ENCODE results near the gene KRT80.

KRT80 gene

DNA sequence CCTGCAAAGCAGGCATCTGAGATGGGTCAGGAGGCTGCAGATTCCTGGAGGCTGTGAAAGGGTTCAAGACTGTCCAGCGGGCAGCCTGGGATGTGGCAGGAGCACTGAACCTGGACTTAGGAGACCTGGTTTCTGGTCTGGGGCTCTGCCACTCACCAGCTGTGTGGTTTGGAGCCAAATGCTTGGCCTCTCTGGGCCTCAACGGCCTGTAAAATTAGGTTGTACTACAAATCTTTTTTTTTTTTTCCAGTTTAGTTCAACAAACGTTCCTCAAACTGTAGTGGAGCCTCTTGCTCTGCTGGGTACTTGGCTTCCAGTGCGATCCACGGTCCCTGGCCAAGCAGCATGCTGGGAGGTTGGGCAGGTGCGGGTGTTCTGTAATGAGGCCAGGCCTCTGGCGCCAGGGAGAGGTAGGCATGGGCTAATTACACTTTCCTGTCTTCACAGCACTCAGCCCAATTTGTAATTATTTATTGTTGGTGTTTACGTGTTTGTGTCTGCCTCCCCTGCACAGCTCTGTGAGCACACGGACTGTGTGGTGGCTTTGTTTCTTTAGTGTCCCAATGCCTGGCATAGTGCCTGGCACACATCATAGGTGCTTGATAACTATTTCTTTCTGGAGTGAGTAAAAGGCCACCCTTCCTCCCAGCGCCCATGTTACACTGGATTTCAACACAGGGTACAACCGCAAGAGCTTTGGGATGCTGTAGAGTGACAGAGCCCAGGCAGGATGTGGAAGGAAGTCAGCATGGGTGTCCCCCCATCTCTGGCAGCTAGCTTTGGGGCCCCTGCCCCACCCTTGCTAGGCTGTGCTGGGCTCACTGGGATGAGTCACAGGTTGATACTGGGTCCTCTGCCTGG lies 5.8 kb upstream of the KRT80 start:
- DNase-seq, result peak; percentile 73 to 86

GRCh38 chr12:52195065-52195730 lies 3.4 kb upstream of the KRT80 start:
- peak; percentile 32 to 55 for DNase-seq

DNA sequence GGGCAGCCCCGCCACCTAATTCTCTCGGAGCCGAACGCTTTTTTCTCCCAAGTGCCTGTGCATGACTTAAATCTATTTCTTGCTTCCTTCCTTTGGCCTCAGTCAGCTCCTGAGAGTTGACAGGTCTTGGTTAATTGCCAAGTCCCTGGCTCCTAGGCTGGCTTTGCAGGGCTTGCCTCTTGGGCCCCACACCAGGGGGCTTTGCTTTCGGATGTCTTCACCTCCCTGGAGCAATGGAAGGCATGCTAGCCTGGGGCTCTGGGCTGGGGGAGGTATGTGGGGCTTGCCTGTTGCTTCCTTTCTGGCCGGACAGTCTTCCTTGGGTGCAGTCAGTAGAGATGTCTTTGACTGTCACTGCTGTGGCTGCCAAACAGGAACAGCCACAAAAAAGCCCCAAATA lies 2.2 kb upstream of the KRT80 start:
- no peak for DNase-seq

DNA sequence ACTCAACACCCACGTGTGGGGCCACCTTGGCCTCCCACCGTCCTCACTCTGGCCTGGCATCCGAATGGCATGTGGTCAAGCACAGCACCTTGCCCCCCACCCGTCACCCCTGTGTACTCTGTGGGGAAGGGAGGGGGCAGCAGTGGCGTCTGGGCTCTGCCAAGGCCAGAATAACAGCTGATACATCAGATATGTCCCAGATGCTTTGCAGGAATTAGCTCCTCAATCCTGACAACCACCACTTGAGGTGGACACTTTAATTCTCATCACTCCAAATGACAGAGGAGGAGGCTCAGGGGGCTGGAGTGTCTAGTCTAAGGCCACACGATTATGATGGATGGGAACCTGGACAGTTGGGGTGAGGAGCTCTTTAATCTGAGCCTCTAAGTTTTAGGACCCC lies 1.7 kb upstream of the KRT80 start:
- no peak for DNase-seq

- DNase-seq, result no peak
Observed at GRCh38 chr12:52190860-52191729, 719 bp downstream of the KRT80 start.

GRCh38 chr12:52189376-52190174 lies 2.2 kb downstream of the KRT80 start:
- peak; percentile 48 to 50 for DNase-seq

GRCh38 chr12:52188658-52189057 lies 3.2 kb downstream of the KRT80 start:
- DNase-seq, result no peak

GRCh38 chr12:52187640-52188039 lies 4.2 kb downstream of the KRT80 start:
- no peak for DNase-seq

- no peak for DNase-seq
Observed at GRCh38 chr12:52187206-52187605, 4.6 kb downstream of the KRT80 start.

DNA sequence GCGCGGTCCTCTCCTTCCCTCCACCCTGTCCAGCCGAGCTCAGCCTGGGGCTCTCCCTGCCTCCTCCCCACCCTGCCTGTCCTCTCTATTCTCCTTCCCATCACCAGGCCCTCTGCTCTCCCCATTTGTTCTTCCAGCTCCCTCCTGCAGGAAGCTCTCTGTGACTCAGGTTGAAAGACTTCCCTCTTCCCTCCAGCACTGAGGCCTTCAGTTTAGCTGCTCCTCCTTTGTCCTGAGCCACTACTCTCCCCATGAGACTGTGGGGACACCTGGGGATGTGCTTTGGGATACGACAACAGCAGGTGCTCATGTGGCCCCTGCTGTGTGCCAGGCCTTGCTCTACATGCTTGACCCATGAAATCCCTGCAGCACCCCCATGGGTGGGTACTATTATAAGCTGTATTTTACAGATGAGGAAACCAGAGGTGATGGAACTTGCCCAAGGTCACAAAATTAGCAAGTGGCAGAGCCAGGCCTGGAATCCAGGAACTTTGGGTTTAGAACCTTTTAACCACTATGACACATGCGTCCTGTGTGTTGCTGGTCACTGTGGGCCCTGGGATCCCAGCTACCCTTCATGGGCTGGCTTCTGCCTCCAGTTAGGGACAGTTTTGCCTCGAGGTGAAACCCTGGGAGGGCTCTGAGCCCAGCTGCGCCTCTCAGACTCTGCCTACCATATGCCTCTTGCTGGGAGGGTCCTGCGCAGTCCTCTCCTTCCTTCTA lies 5.5 kb downstream of the KRT80 start:
- peak; percentile 6 to 34 for DNase-seq

DNA sequence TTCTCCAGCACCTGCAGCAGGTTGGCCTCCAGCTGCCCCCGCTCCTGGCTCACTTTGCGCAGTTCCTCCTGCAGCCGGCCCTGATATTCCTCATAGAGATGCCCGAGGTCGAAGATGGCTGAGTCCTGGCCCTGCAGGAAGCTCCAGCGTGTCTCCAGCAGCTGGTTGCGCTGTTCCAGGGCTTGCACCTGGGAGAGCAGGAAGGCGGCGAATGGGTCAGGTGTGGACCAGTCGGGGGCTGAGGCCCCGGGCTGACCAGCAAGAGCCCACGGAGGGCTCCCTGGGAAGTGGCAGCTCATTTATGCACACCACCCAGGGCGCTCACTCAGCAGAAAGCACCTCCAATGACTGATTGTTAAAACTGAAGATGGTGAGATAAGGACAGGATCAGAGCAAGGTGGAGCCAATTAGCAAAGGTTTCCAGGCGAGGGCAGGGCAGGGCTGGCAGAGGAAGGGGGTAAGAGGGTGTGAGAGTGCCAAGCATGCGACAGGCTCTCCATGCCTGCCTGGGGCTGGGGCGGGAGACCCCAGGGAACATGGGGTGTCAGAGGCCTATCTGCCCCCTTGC lies 6.3 kb downstream of the KRT80 start:
- DNase-seq, result no peak

DNA sequence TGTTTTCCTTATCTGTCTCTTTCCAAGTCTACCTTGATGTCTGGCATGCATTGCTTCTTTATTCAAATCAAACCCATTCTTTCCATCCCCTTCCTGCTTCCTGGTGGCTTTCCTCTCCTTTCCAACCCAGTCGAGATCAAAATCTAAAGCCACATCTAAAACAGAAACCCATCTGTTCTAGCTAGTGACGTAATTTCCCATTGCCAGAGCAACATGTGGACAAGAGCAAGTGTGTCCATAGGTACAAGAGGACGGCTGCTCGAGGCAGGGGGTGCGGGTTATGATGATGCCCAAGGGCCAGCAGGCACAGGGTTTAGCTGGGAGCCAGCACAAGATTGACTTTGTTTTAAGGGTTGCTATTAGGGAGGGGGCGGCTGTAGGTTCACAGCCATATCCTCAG lies 7.0 kb downstream of the KRT80 start:
- DNase-seq, result no peak

DNA sequence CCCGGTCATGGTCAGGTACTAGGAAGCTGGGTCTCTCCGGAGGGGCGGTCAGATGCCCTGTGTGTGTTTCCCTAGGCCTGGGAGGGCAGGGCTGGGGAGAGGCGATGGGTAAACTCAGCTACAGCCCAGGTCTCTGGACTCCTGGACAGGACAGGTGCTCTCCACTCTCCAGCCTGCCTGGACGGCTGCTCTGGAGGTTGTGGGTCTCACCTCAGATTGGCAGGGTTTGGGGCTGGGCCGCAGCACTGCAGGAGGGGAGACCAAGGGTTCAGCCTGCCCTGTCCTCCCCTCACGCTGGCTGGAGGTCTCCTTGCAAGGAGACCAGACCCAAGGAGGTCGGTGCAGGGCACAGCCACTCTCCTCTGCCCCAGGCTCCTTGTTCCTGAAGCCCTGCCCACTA lies 7.8 kb downstream of the KRT80 start:
- no peak for DNase-seq

DNA sequence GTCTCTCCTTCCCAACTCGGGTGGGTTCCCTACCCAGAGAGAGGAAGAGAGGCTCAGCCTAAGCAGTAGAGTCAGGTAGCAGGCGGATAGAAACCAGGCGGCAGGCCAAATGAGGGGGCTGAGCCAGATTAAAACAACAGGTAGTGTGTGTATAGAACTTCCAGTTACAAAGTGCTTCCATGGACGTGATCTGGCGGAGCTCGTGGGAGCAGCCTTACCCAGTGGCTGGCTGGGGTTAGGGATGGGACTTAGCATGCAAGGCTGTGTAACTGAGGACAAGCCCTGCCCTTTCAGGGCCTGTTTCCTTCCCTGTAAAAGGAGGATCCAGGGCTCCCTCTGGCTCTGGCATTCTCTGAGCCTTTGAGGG lies 8.3 kb downstream of the KRT80 start:
- no peak for DNase-seq

GRCh38 chr12:52182898-52183543 lies 8.8 kb downstream of the KRT80 start:
- no peak for DNase-seq

DNA sequence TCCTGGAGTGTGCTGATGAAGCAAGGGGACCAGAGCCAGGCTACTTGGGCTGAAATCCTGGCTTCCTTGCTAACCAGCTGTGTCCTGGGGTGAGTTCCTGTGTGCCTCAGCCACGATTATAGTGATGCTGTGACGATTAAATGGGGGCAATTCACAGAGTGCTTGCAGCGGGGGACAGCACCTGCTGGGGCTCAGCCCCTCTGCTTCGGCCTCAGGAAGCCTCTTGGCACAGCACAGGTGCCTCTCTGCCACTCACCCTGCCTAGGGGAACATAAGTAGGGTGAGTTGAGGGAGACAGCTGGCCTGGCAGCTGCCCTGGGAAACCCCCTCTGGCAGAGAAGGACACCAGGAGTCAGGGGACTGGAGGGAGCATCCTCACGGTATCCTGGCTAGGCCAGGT lies 9.4 kb downstream of the KRT80 start:
- DNase-seq, result no peak

DNA sequence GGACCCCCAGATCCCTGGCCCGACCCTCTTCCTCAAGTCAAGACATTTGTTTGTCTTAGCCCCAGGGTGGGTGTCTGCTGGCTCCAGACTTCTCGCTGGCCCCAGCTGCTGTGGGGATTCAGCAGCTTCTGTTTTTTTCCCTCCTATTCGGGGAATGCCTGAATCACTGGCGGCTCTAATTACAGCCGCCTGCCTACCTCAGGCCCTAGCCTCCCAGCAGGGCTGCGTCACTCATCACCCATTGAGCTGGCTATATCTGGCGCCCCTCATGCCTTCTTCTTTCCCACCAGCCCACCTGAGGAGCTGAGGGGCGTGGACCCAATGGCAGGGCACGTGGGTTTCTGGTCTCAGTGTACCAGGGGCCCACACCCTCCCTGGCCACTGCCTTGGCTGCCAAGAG lies 10.1 kb downstream of the KRT80 start:
- no peak for DNase-seq

DNA sequence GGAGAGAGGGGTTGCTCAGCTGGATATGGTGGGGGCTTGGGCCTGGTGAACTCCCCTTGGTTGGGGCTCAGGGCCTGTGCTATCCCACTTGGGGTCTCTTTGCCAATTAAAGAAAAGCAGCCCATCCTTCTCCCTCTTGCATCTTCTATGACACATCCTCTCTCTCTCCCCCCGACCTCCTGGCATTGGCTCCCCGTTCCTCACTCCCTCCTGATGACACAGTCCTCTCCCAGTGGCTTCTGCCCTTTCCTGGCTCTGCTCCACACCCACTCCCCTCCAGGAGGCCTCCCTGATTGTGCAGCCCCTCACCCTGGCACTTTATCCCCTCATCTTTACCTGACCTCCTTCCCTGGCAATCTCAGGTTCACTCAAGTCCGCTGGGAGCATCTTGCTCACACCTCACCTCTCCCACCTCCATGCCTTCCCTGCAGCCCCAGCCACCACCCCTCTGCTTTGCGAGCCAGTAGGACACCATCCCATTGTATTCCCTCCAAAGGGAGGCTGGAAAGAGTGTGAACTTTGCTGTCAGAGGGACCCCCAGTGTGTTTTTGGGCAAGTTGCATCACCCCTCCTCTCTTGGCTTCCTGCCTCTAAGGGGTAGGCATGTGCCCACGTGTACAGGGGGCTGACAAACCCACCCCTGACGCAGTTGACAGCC lies 10.7 kb downstream of the KRT80 start:
- no peak for DNase-seq

- DNase-seq, result no peak
Observed at GRCh38 chr12:52179396-52179973, 12.3 kb downstream of the KRT80 start.

DNA sequence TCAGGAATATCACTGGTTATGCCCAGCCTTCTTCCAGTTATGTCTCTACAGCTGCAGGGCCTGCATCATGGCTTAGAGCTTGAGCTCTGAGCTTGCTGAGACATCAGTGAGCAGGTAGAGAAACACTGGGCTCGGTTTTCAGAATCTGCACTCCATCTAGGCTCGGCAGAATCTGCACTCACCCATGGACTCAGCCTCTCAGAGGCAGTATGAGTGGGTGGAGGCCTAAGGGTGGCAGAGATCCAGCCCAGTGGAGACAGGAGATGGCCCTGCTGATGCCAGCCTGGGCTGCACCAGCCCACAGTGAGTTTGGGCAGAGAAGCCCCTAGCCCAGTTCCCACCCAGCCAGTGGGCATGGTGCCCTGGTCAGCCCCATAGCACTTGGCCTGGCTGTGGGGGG lies 12.8 kb downstream of the KRT80 start:
- no peak for DNase-seq
